Kidney (tissue), 14 donors: ENCODE results near the gene ZNF878. TPM values are rescaled to one million over a fixed set of nuclear protein-coding genes. Genes with fewer than 3 reads are reported as not detected.

ENCODE experiments used
- DNase-seq, 5 donors: peaks; one replicate each; pipeline ENCODE4 v3.0.0-alpha.2; 2013 to 2020
- FAIRE-seq: peaks from 2 replicates; lab custom pipeline; 2012; peaks lifted over from hg19 to GRCh38; lab: Jason Lieb, UNC
- H3K27ac ChIP-seq, 2 donors: one replicate each; pipeline ENCODE4 v1.7.0; 2013; ENCODE audit warnings: low read depth in 2 of 2, low read length in 2 of 2, inconsistent platforms in 1 of 2
- H3K27me3 ChIP-seq: one replicate; pipeline ENCODE4 v1.7.1; 2013; ENCODE audit warnings: low read length, inconsistent platforms; ENCODE audit not compliant: control insufficient read depth, insufficient read depth
- H3K36me3 ChIP-seq, 3 donors: one replicate each; pipeline versions ENCODE4 v1.7.0 to v1.7.1; 2013; ENCODE audit warnings: low read length in 3 of 3, control low read depth in 1 of 3, inconsistent platforms in 1 of 3; ENCODE audit not compliant: insufficient read depth in 3 of 3, control insufficient read depth in 2 of 3
- H3K4me1 ChIP-seq, 3 donors: one replicate each; pipeline versions ENCODE4 v1.7.0 to v1.7.1; 2013; ENCODE audit warnings: low read length in 3 of 3, inconsistent platforms in 1 of 3, low read depth in 1 of 3; ENCODE audit not compliant: control insufficient read depth in 2 of 3, insufficient read depth in 2 of 3
- H3K4me3 ChIP-seq, 3 donors: one replicate each; pipeline versions ENCODE4 v1.7.0 to v1.8.1; 2013; ENCODE audit warnings: low read length in 3 of 3, control low read depth in 1 of 3, inconsistent platforms in 1 of 3
- H3K9ac ChIP-seq, 3 donors: one replicate each; pipeline versions ENCODE4 v1.7.0 to v1.7.1; 2013; ENCODE audit warnings: low read length in 3 of 3, control low read depth in 1 of 3, inconsistent platforms in 1 of 3
- H3K9me3 ChIP-seq, 3 donors: one replicate each; pipeline versions ENCODE4 v1.7.0 to v1.7.1; 2013; ENCODE audit warnings: low read length in 3 of 3, control low read depth in 1 of 3, inconsistent platforms in 1 of 3; ENCODE audit not compliant: control insufficient read depth in 2 of 3, insufficient read depth in 1 of 3
- intact Hi-C: fragments of 100-400 bp; cut with DNase I; formaldehyde crosslinking; loops from one replicate; pipeline ENCODE4 v1.11.1; 2022
- polyA plus RNA-seq: library from polyadenylated mRNA; stranded (reverse); fragments of 350-450 nt; fragmentation: Illumina TruSeq; extraction: RNeasy Lipid Tissue Mini Kit (QIAGEN cat#74804); gene quantifications from one replicate; pipeline ENCODE4 v1.2.3, GENCODE V29; 2014; ENCODE audit warnings: low read depth, low replicate concordance; ENCODE audit not compliant: insufficient read depth
- total RNA-seq: library from RNA; stranded (reverse); fragmentation: NEBNext Ultra II Directional; extraction: Animal tissue kit (Norgen Biotek cat#: 25700); gene quantifications from one replicate; pipeline ENCODE4 v1.2.1, GENCODE V29; 2021
- TF ChIP-seq, protein P1 (sequence below): IDR thresholded peaks from 3 replicates; pipeline ENCODE4 v1.5.1; 2012; ENCODE audit warnings: mild to moderate bottlenecking, moderate library complexity, borderline replicate concordance; ENCODE audit not compliant: insufficient read depth; ENCODE audit errors: extremely low read depth
- donor health status: control.
- donor health status: control.
- donor health status: control.
- donor health status: control.
- donor health status: control.
- donor health status: DM: yes; HTN: yes; CAD: no.
- donor health status: Normal renal cell carcinoma (clear cell type).

The ZNF878 gene
- total and polyA plus RNA-seq, 2 donors from 2014 or later = 0.60 to 0.67 TPM

DNA sequence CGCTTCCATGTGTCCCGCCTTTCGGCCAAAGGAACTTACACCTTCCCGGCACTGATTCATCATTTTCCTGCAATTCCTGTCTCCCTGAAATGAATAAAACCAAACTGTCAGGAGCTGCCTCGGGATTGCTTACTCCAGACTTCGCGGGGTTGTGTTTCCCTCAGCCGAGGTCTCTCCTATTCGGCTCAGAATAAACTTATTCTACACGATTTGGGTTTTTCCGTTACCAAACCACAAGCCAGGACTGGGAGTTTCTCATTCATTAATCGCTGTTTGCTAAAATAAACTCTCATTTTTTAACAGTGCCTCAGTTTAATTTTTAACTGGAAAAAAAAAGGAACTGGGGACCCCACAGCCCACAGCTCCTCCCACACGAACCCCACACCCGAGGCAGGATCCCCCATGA lies 667 bp downstream of the ZNF878 start:
- Histone ChIP-seq H3K9ac (peak overlapping the region in 2 of 3 donors; percentile 43 to 88), H3K4me3 (peak overlapping the region; percentile 22 to 91 (median 74)), H3K27me3 (no peaks in the 10 kb centered on the region), H3K36me3 (no peaks in the 10 kb centered on the region), H3K4me1 (peaks cover 0 to 2% (median 0%) of the 10 kb centered on the region in 3 donors), H3K27ac (peak overlapping the region; percentile 25 to 86), H3K9me3 (no peaks in the 10 kb centered on the region)
- FAIRE-seq (no peak), DNase-seq (peak in 3 of 5 donors; percentile 15 to 49 (median 42))
- intact Hi-C loops = no loop called here
- TF ChIP-seq, protein P1, sequence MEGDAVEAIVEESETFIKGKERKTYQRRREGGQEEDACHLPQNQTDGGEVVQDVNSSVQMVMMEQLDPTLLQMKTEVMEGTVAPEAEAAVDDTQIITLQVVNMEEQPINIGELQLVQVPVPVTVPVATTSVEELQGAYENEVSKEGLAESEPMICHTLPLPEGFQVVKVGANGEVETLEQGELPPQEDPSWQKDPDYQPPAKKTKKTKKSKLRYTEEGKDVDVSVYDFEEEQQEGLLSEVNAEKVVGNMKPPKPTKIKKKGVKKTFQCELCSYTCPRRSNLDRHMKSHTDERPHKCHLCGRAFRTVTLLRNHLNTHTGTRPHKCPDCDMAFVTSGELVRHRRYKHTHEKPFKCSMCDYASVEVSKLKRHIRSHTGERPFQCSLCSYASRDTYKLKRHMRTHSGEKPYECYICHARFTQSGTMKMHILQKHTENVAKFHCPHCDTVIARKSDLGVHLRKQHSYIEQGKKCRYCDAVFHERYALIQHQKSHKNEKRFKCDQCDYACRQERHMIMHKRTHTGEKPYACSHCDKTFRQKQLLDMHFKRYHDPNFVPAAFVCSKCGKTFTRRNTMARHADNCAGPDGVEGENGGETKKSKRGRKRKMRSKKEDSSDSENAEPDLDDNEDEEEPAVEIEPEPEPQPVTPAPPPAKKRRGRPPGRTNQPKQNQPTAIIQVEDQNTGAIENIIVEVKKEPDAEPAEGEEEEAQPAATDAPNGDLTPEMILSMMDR = no peak

DNA sequence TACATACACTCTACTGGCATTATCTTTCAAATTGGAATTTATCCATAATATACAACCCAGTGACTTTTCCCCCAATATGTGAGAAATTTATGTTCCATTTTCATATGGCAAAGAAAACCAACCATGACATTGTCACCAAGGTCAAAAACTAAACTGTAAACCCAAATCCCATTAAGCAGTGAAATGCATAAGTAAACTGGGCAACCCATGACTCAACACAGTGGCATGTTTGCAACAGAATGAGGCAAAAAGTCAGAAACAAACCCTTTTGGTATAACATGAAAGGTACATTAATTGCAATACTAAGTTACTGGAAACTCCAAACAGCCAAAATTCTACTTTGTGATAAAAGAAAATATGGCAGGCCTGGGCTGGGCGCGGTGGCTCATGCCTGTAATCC lies 4.9 kb downstream of the ZNF878 start:
- FAIRE-seq = no peak
- Histone ChIP-seq H3K4me3 (no peak overlapping the region), H3K27ac (no peak overlapping the region), H3K9ac (no peak overlapping the region), H3K9me3 (peaks cover 2 to 23% (median 8%) of the 10 kb centered on the region in 3 donors), H3K36me3 (peaks cover 0 to 3% (median 2%) of the 10 kb centered on the region in 3 donors), H3K4me1 (peaks cover 0 to 2% (median 0%) of the 10 kb centered on the region in 3 donors), H3K27me3 (no peaks in the 10 kb centered on the region)
- TF ChIP-seq, protein P1 = no peak
- no peak for DNase-seq
- intact Hi-C loops = no loop called here

DNA sequence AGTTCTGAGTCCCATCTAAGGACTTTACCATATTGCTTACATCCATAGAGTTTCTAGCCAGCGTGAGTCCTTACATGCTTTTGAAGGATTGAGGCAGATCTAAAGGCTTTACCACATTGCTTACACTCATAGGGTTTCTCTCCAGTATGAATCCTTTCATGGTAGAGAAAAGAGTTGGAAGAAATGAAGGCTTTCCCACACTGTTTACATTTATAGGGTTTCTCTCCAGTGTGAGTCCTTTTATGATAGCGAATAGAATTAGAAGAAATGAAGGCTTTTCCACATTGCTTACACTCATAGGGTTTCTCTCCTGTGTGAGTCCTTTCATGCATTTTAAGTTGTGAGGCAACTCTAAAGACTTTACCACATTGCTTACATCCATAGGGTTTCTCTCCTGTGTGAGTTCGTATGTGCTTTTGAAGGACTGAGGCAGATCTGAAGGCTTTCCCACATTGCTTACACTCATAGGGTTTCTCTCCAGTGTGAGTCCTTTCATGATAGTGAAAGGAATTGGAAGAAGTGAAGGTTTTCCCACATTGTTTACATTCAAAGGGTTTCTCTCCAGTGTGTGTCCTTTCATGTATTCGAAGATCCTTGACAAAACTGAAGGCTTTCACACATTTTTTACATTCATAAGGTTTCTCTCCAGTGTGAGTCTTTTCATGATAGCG lies 8.9 kb downstream of the ZNF878 start:
- H3K36me3 ChIP-seq = peaks cover 0 to 3% (median 2%) of the 10 kb centered on the region in 3 donors
- TF ChIP-seq, protein P1 = no peak
- H3K4me1 ChIP-seq = no peaks in the 10 kb centered on the region
- H3K9ac ChIP-seq = no peak overlapping the region
- no peak for FAIRE-seq
- peaks cover 2 to 26% (median 8%) of the 10 kb centered on the region in 3 donors for H3K9me3 ChIP-seq
- H3K27ac ChIP-seq = no peak overlapping the region
- intact Hi-C loops = no loop called here
- no peaks in the 10 kb centered on the region for H3K27me3 ChIP-seq
- H3K4me3 ChIP-seq = no peak overlapping the region
- no peak for DNase-seq

DNA sequence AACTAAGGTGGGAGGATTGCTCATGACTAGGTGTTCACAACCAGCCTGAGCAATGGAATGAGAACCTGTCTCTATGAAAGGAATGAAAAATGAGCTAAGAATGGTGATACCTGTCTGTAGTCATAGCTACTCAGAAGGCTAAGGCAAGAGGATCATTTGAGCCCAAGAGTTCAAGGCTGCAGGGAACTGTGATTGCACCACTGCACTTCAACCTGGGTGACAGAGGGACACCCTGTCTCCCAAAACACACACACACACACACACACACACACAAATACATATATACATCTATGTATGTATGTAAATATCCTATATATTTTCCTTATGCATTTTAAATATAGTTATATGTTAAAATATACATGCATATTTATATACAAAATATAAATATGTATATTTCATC lies 9.9 kb downstream of the ZNF878 start:
- Histone ChIP-seq H3K9me3 (peaks cover 2 to 26% (median 8%) of the 10 kb centered on the region in 3 donors), H3K27ac (no peak overlapping the region), H3K4me3 (no peak overlapping the region), H3K9ac (no peak overlapping the region), H3K4me1 (no peaks in the 10 kb centered on the region), H3K36me3 (peaks cover 0 to 3% (median 2%) of the 10 kb centered on the region in 3 donors), H3K27me3 (no peaks in the 10 kb centered on the region)
- FAIRE-seq = no peak
- TF ChIP-seq, protein P1 = no peak
- DNase-seq = no peak
- intact Hi-C loops = no loop called here
